HEK293 (cell line): ENCODE results near the gene WDR88.
A peak's percentile ranks its signal among the peaks of the same experiment; 100 is the strongest.

Source experiments
- CTCF ChIA-PET: fragments of 350-600 bp; formaldehyde crosslinking; extraction: SDS; loops from one replicate; lab custom pipeline; 2021; ENCODE audit warnings: antibody characterized with exemption; lab: Yijun Ruan, JAX
- POLR2A ChIA-PET: fragments of 300-600 bp; formaldehyde crosslinking; extraction: SDS; loops from one replicate; lab custom pipeline; 2020; ENCODE audit warnings: antibody characterized with exemption, inconsistent platforms; lab: Yijun Ruan, JAX
- H3K27ac ChIP-seq: fragments of 200-500 bp; sonication (Bioruptor generic); 2 replicates; pipeline ENCODE4 v1.5.1; 2014; ENCODE audit warnings: low read depth, low read length, control low read depth, inconsistent platforms; ENCODE audit errors: extremely low read depth
- H3K36me3 ChIP-seq, 2 experiments: fragments of 200-500 bp in 1 of 2; sonication (Bioruptor generic) in 1 of 2; 1 replicate in 1 of 2; 2 replicates in 1 of 2; pipeline ENCODE4 v1.5.1; 2014 to 2017; ENCODE audit warnings: inconsistent platforms in 2 of 2, low read length in 2 of 2; ENCODE audit not compliant: control insufficient read depth in 2 of 2, insufficient read depth in 1 of 2
- H3K4me1 ChIP-seq: fragments of 200-500 bp; sonication (Bioruptor generic); 2 replicates; pipeline ENCODE4 v1.5.1; 2014; ENCODE audit warnings: mild to moderate bottlenecking, low read length, inconsistent platforms; ENCODE audit not compliant: control insufficient read depth, insufficient read depth
- H3K4me3 ChIP-seq: 2 replicates; pipeline ENCODE4 v1.5.1; 2011; ENCODE audit warnings: low read depth, mild to moderate bottlenecking, control low read depth, low read length, moderate library complexity
- H3K9me3 ChIP-seq: fragments of 200-500 bp; sonication (Bioruptor generic); 2 replicates; pipeline ENCODE4 v1.5.1; 2014; ENCODE audit warnings: low read depth, low read length, inconsistent platforms; ENCODE audit not compliant: control insufficient read depth, insufficient read depth
- BCL11A ChIP-seq: fragments of 450-650 bp; formaldehyde crosslinking; IDR thresholded peaks from 2 replicates; pipeline ENCODE4 v1.5.1; 2016; ENCODE audit warnings: low read depth, missing biosample characterization, missing genetic modification characterization
- RBAK ChIP-seq: fragments of 450-650 bp; formaldehyde crosslinking; IDR thresholded peaks from 2 replicates; pipeline ENCODE4 v1.5.1; 2016; ENCODE audit warnings: missing biosample characterization, missing genetic modification characterization
- SP2 ChIP-seq: fragments of 450-650 bp; formaldehyde crosslinking; IDR thresholded peaks from 2 replicates; pipeline ENCODE4 v1.5.1; 2016; ENCODE audit warnings: missing biosample characterization, missing genetic modification characterization
- YY2 ChIP-seq: fragments of 450-650 bp; formaldehyde crosslinking; IDR thresholded peaks from 2 replicates; pipeline ENCODE4 v1.5.1; 2016; ENCODE audit warnings: missing biosample characterization, missing genetic modification characterization
- ZBTB48 ChIP-seq: fragments of 450-650 bp; formaldehyde crosslinking; IDR thresholded peaks from 2 replicates; pipeline ENCODE4 v1.5.1; 2016; ENCODE audit warnings: missing biosample characterization, missing genetic modification characterization
- ZEB2 ChIP-seq: fragments of 450-650 bp; formaldehyde crosslinking; IDR thresholded peaks from 2 replicates; pipeline ENCODE4 v1.5.1; 2016; ENCODE audit warnings: missing biosample characterization, missing genetic modification characterization
- ZFHX2 ChIP-seq: fragments of 450-650 bp; formaldehyde crosslinking; conservative IDR thresholded peaks from 2 replicates; pipeline ENCODE4 v1.5.1; 2016; ENCODE audit warnings: missing biosample characterization, missing genetic modification characterization
- ZFP37 ChIP-seq: fragments of 450-650 bp; formaldehyde crosslinking; IDR thresholded peaks from 2 replicates; pipeline ENCODE4 v1.5.1; 2016; ENCODE audit warnings: missing biosample characterization, missing genetic modification characterization
- ZFP69B ChIP-seq: fragments of 450-650 bp; formaldehyde crosslinking; IDR thresholded peaks from 2 replicates; pipeline ENCODE4 v1.5.1; 2016; ENCODE audit warnings: missing biosample characterization, missing genetic modification characterization
- ZNF10 ChIP-seq: fragments of 450-650 bp; formaldehyde crosslinking; IDR thresholded peaks from 2 replicates; pipeline ENCODE4 v1.5.1; 2017; ENCODE audit warnings: missing biosample characterization, missing genetic modification characterization
- ZNF248 ChIP-seq: fragments of 450-650 bp; formaldehyde crosslinking; IDR thresholded peaks from 2 replicates; pipeline ENCODE4 v1.5.1; 2017; ENCODE audit warnings: missing biosample characterization, missing genetic modification characterization
- ZNF274 ChIP-seq, 2 experiments: fragments of 200-500 bp in 1 of 2; fragments of 450-650 bp in 1 of 2; sonication (Bioruptor generic) in 1 of 2; formaldehyde crosslinking in 1 of 2; IDR thresholded peaks; 2 replicates each; pipeline versions ENCODE4 v1.5.1 to v1.6.1; 2014 to 2016; ENCODE audit warnings: borderline replicate concordance in 1 of 2, inconsistent platforms in 1 of 2, low read length in 1 of 2, missing biosample characterization in 1 of 2, missing genetic modification characterization in 1 of 2
- ZNF544 ChIP-seq: fragments of 450-650 bp; formaldehyde crosslinking; IDR thresholded peaks from 2 replicates; pipeline ENCODE4 v1.5.0; 2017; ENCODE audit warnings: missing biosample characterization, missing genetic modification characterization
- ZNF571 ChIP-seq: fragments of 450-650 bp; formaldehyde crosslinking; IDR thresholded peaks from 2 replicates; pipeline ENCODE4 v1.5.0; 2017; ENCODE audit warnings: missing biosample characterization, missing genetic modification characterization
- ZNF596 ChIP-seq: fragments of 450-650 bp; IDR thresholded peaks from 2 replicates; pipeline ENCODE4 v1.5.0; 2018; ENCODE audit warnings: missing biosample characterization, mild to moderate bottlenecking, missing genetic modification characterization, moderate library complexity
- ZNF629 ChIP-seq: fragments of 450-650 bp; formaldehyde crosslinking; IDR thresholded peaks from 2 replicates; pipeline ENCODE4 v1.5.1; 2017; ENCODE audit warnings: missing biosample characterization, missing genetic modification characterization
- ZNF660 ChIP-seq: fragments of 450-650 bp; IDR thresholded peaks from 2 replicates; pipeline ENCODE4 v1.5.1; 2018; ENCODE audit warnings: missing biosample characterization, mild to moderate bottlenecking, missing genetic modification characterization
- ZSCAN16 ChIP-seq: fragments of 450-650 bp; formaldehyde crosslinking; IDR thresholded peaks from 2 replicates; pipeline ENCODE4 v1.5.1; 2016; ENCODE audit warnings: missing biosample characterization, missing genetic modification characterization
- TF ChIP-seq, protein P1 (sequence below): fragments of 450-650 bp; formaldehyde crosslinking; IDR thresholded peaks from 2 replicates; pipeline ENCODE4 v1.5.1; 2016; ENCODE audit warnings: missing biosample characterization, missing genetic modification characterization
- TF ChIP-seq, protein P2 (sequence below): fragments of 450-650 bp; formaldehyde crosslinking; IDR thresholded peaks from 2 replicates; pipeline ENCODE4 v1.5.1; 2016; ENCODE audit warnings: missing biosample characterization, missing genetic modification characterization
- TF ChIP-seq, protein P3 (sequence below): fragments of 450-650 bp; formaldehyde crosslinking; IDR thresholded peaks from 2 replicates; pipeline ENCODE4 v1.5.1; 2017; ENCODE audit warnings: missing biosample characterization, missing genetic modification characterization
- TF ChIP-seq, protein P4 (sequence below): fragments of 450-650 bp; formaldehyde crosslinking; IDR thresholded peaks from 2 replicates; pipeline ENCODE4 v1.5.1; 2016; ENCODE audit warnings: missing biosample characterization, missing genetic modification characterization

The WDR88 gene

DNA sequence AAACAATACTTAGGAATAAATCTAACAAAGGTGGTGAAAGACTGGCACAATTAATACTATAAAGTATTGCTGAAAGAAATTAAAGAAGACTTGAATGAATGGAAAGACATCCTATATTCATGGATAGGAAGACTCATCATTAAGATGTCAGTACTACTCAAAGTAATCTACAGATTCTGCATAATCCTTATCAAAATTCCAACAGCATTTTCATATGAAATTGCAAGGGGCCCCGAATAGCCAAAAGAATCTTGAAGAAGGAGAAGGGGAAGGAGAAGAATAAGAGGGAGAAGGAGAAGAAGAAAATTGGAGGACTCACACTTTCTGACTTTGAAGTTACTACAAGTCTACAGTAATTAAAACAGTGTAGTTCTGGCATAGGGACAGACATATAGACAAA lies 36.6 kb downstream of the WDR88 start:
- no peak for TF ChIP-seq ZNF660 (tag by site-specific recombination)
- TF ChIP-seq ZNF248 (tag by site-specific recombination), result peak; percentile 92
- no peak for TF ChIP-seq ZNF274 (IDR thresholded peaks at IDR 0.05; ENCODE audit: low read length)
- TF ChIP-seq ZNF274 (tag by site-specific recombination; IDR thresholded peaks at IDR 0.05; ENCODE audit: borderline replicate concordance), result peak; percentile 57; the same call in 1 of the 2 replicates
- no peak for TF ChIP-seq ZNF596
- no peak for TF ChIP-seq ZBTB48 (tag by site-specific recombination)
- H3K4me3 ChIP-seq, result no peak overlapping the region
- CTCF ChIA-PET, result interaction anchor here (0.6 to 13.1 kb wide), 3 partner anchors 9 to 478 kb away, joined by 3 to 154 read pairs (median 4); partner anchors contain the start of gene LRP3

DNA sequence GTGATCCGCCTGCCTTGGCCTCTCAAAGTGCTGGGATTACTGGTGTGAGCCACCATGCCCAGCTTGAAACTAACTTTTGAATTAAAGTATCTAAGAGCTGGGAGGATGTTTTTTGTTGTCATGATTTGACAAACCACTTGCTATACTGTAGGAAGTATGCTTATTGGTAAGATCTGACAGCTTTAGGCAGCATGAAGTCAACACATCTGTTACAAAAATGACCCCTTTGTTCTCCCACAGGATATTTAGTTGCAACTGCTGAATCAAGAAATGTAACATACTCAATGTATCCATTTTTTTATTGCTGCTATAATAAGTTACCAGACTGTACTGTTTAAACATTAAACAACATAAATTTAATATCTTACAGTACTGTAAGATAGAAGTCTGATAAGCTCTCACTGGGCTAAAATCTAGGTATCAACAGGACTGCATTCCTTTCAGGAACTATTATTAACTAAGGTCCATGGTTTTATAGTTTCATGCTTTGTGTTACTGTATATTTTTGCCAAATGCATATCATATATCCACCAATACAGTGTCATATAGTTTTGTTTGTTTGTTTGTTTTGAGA lies 39.4 kb downstream of the WDR88 start:
- Histone ChIP-seq H3K4me3 (no peak overlapping the region), H3K9me3 (peaks cover 15% of the 10 kb centered on the region), H3K27ac (no peak overlapping the region), H3K4me1 (peaks cover 12% of the 10 kb centered on the region), H3K36me3 (peaks cover 0 to 12% of the 10 kb centered on the region in 2 experiments; a peak in 1 of 3 replicates)
- CTCF ChIA-PET, result interaction anchor here (0.6 to 13.1 kb wide), 5 partner anchors 17 to 1135 kb away, joined by 3 to 154 read pairs (median 3); partner anchors contain the start of gene LRP3
- TF ChIP-seq, protein P1, sequence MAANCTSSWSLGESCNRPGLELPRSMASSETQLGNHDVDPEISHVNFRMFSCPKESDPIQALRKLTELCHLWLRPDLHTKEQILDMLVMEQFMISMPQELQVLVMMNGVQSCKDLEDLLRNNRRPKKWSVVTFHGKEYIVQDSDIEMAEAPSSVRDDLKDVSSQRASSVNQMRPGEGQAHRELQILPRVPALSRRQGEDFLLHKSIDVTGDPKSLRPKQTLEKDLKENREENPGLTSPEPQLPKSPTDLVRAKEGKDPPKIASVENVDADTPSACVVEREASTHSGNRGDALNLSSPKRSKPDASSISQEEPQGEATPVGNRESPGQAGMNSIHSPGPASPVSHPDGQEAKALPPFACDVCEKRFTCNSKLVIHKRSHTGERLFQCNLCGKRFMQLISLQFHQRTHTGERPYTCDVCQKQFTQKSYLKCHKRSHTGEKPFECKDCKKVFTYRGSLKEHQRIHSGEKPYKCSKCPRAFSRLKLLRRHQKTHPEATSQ (tag by site-specific recombination), result no peak
- TF ChIP-seq, protein P2, sequence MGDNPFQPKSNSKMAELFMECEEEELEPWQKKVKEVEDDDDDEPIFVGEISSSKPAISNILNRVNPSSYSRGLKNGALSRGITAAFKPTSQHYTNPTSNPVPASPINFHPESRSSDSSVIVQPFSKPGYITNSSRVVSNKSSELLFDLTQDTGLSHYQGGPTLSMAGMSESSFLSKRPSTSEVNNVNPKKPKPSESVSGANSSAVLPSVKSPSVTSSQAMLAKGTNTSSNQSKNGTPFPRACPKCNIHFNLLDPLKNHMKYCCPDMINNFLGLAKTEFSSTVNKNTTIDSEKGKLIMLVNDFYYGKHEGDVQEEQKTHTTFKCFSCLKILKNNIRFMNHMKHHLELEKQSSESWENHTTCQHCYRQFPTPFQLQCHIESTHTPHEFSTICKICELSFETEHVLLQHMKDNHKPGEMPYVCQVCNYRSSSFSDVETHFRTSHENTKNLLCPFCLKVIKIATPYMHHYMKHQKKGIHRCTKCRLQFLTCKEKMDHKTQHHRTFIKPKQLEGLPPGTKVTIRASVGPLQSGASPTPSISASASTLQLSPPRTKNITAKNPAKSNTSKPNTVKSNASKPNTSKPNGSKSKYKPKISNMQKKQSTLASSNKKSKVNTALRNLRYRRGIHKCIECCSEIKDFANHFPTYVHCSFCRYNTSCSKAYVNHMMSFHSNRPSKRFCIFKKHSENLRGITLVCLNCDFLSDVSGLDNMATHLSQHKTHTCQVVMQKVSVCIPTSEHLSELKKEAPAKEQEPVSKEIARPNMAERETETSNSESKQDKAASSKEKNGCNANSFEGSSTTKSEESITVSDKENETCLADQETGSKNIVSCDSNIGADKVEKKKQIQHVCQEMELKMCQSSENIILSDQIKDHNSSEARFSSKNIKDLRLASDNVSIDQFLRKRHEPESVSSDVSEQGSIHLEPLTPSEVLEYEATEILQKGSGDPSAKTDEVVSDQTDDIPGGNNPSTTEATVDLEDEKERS (tag by site-specific recombination), result no peak
- TF ChIP-seq, protein P3, sequence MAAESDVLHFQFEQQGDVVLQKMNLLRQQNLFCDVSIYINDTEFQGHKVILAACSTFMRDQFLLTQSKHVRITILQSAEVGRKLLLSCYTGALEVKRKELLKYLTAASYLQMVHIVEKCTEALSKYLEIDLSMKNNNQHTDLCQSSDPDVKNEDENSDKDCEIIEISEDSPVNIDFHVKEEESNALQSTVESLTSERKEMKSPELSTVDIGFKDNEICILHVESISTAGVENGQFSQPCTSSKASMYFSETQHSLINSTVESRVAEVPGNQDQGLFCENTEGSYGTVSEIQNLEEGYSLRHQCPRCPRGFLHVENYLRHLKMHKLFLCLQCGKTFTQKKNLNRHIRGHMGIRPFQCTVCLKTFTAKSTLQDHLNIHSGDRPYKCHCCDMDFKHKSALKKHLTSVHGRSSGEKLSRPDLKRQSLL (tag by site-specific recombination), result no peak
- TF ChIP-seq ZNF10 (tag by site-specific recombination), result peak; percentile 19; the same call in 1 of the 2 replicates
- POLR2A ChIA-PET, result interaction anchor here (2.2 kb wide), 1 partner anchor 9 kb away, joined by 9 read pairs; no protein-coding TSS in a partner anchor

More for the DNA sequence above, 36.6 kb downstream of the WDR88 start:
- peaks cover 15% of the 10 kb centered on the region for H3K9me3 ChIP-seq
- H3K4me1 ChIP-seq, result peaks cover 4% of the 10 kb centered on the region
- peaks cover 0 to 12% of the 10 kb centered on the region in 2 experiments; a peak in 1 of 3 replicates for H3K36me3 ChIP-seq
- POLR2A ChIA-PET, result no interaction called here
- no peak overlapping the region for H3K27ac ChIP-seq

DNA sequence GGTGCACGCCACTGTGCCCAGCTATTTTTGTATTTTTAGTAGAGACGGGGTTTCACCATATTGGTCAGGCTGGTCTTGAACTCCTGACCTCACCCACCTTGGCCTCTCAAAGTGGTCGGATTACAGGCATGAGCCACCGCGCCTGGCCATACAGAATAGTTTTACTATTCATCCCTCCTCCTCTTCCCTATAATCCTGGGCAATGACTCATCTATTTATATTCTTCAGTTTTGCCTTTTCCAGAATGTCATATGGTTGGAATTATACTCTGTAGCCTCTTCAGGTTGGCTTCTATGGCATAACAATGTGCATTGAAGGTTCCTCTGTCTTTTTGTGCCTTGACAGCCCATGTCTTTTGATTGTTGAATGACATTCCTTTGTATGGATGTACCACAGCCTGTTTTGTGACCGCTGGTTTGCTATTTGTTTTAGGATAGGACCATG lies 40.0 kb downstream of the WDR88 start:
- no peak overlapping the region for H3K4me3 ChIP-seq
- peaks cover 0 to 12% of the 10 kb centered on the region in 2 experiments; a peak in 1 of 3 replicates for H3K36me3 ChIP-seq
- H3K4me1 ChIP-seq, result peaks cover 12% of the 10 kb centered on the region
- no peak overlapping the region for H3K27ac ChIP-seq
- H3K9me3 ChIP-seq, result peaks cover 15% of the 10 kb centered on the region
- CTCF ChIA-PET, result interaction anchor here (1.3 to 13.1 kb wide), 3 partner anchors 10 to 27 kb away, joined by 3 to 154 read pairs (median 33); partner anchors contain the start of gene LRP3
- POLR2A ChIA-PET, result no interaction called here
- 0 out of 2 replicates have a peak, but pooled peaks have one; percentile 10 for TF ChIP-seq ZFHX2 (tag by site-specific recombination)
- peak; percentile 31; the same call in 1 of the 2 replicates for TF ChIP-seq ZFP69B (tag by site-specific recombination)
- TF ChIP-seq ZFP37 (tag by site-specific recombination), result peak; percentile 36; the same call in 1 of the 2 replicates
- peak; percentile 48; the same call in 1 of the 2 replicates for TF ChIP-seq YY2 (tag by site-specific recombination)
- TF ChIP-seq ZEB2, result 0 out of 2 replicates have a peak, but pooled peaks have one; percentile 14
- TF ChIP-seq ZBTB48 (tag by site-specific recombination), result no peak
- TF ChIP-seq BCL11A (tag by site-specific recombination), result peak; percentile 84
- peak; percentile 8; the same call in 1 of the 2 replicates for TF ChIP-seq SP2 (tag by site-specific recombination)
- no peak for TF ChIP-seq ZNF571
- 0 out of 2 replicates have a peak, but pooled peaks have one; percentile 10 for TF ChIP-seq ZNF629 (tag by site-specific recombination)
- TF ChIP-seq, protein P4, sequence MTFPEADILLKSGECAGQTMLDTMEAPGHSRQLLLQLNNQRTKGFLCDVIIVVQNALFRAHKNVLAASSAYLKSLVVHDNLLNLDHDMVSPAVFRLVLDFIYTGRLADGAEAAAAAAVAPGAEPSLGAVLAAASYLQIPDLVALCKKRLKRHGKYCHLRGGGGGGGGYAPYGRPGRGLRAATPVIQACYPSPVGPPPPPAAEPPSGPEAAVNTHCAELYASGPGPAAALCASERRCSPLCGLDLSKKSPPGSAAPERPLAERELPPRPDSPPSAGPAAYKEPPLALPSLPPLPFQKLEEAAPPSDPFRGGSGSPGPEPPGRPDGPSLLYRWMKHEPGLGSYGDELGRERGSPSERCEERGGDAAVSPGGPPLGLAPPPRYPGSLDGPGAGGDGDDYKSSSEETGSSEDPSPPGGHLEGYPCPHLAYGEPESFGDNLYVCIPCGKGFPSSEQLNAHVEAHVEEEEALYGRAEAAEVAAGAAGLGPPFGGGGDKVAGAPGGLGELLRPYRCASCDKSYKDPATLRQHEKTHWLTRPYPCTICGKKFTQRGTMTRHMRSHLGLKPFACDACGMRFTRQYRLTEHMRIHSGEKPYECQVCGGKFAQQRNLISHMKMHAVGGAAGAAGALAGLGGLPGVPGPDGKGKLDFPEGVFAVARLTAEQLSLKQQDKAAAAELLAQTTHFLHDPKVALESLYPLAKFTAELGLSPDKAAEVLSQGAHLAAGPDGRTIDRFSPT (tag by site-specific recombination), result peak; percentile 88
- no peak for TF ChIP-seq ZSCAN16 (tag by site-specific recombination)
- 0 out of 2 replicates have a peak, but pooled peaks have one; percentile 50 for TF ChIP-seq RBAK (tag by site-specific recombination)
- TF ChIP-seq ZNF544 (tag by site-specific recombination), result no peak
